Measurements from ENCODE around the gene TAF6. TPM values are rescaled to one million over a fixed set of nuclear protein-coding genes. Genes with fewer than 3 reads are reported as not detected.

The TAF6 gene
- total RNA-seq, 1 experiment from 2014 or later: 93.2 TPM

- DNase-seq (ENCODE audit: low read depth): no peak
Measured at GRCh38 chr7:100122568-100122967, 3.4 kb upstream of the TAF6 start.

- no peak for DNase-seq (ENCODE audit: low read depth)
Measured at GRCh38 chr7:100122067-100122466, 2.9 kb upstream of the TAF6 start.

- no peak for DNase-seq (ENCODE audit: low read depth)
Measured at GRCh38 chr7:100120733-100121036, 1.5 kb upstream of the TAF6 start.

- DNase-seq (ENCODE audit: low read depth): peak; percentile 76
Measured at GRCh38 chr7:100119970-100120732, 993 bp upstream of the TAF6 start.

GRCh38 chr7:100118388-100119071, 628 bp downstream of the TAF6 start:
- no peak for DNase-seq (ENCODE audit: low read depth)

GRCh38 chr7:100115026-100115425, 4.1 kb downstream of the TAF6 start:
- no peak for DNase-seq (ENCODE audit: low read depth)

GRCh38 chr7:100111914-100112313, 7.2 kb downstream of the TAF6 start:
- DNase-seq (ENCODE audit: low read depth): no peak

- no peak for DNase-seq (ENCODE audit: low read depth)
Measured at GRCh38 chr7:100111156-100111555, 8.0 kb downstream of the TAF6 start.

- DNase-seq (ENCODE audit: low read depth): no peak
Measured at GRCh38 chr7:100109521-100110163, 9.5 kb downstream of the TAF6 start.

GRCh38 chr7:100107890-100108289, 11.3 kb downstream of the TAF6 start:
- DNase-seq (ENCODE audit: low read depth): no peak

GRCh38 chr7:100107125-100107737, 11.9 kb downstream of the TAF6 start:
- DNase-seq (ENCODE audit: low read depth): no peak

GRCh38 chr7:100106633-100107032, 12.5 kb downstream of the TAF6 start:
- no peak for DNase-seq (ENCODE audit: low read depth)

- no peak for DNase-seq (ENCODE audit: low read depth)
Measured at GRCh38 chr7:100105534-100105933, 13.6 kb downstream of the TAF6 start.

- peak; percentile 100 for DNase-seq (ENCODE audit: low read depth)
Measured at GRCh38 chr7:100102950-100103840, 16.0 kb downstream of the TAF6 start.

GRCh38 chr7:100101016-100101862, 17.9 kb downstream of the TAF6 start, which contains the start of the genes AP4M1 and MCM7:
TSS of gene AP4M1 (plus strand) at chr7:100101643. CDS start at chr7:100101715, 72 bp downstream.
TSS of gene MCM7 (minus strand) at chr7:100101397. CDS start at chr7:100101294, 103 bp downstream.
- peak; percentile 99 for DNase-seq (ENCODE audit: low read depth)

GRCh38 chr7:100100420-100101015, 18.6 kb downstream of the TAF6 start:
- DNase-seq (ENCODE audit: low read depth): peak; percentile 93

GRCh38 chr7:100099452-100099851, 19.7 kb downstream of the TAF6 start:
- no peak for DNase-seq (ENCODE audit: low read depth)

GRCh38 chr7:100098913-100099312, 20.2 kb downstream of the TAF6 start:
- no peak for DNase-seq (ENCODE audit: low read depth)

- DNase-seq (ENCODE audit: low read depth): no peak
Measured at GRCh38 chr7:100095704-100096103, 23.5 kb downstream of the TAF6 start.

GRCh38 chr7:100095289-100095688, 23.9 kb downstream of the TAF6 start:
- no peak for DNase-seq (ENCODE audit: low read depth)

Data from M059J (cell line).